ENCODE results near the gene SGIP1. TPM values are rescaled to one million over a fixed set of nuclear protein-coding genes. Genes with fewer than 3 reads are reported as not detected.

Gene SGIP1
- total RNA-seq, 2 donors from 2014 or later: 3.4 to 4.9 TPM

DNA sequence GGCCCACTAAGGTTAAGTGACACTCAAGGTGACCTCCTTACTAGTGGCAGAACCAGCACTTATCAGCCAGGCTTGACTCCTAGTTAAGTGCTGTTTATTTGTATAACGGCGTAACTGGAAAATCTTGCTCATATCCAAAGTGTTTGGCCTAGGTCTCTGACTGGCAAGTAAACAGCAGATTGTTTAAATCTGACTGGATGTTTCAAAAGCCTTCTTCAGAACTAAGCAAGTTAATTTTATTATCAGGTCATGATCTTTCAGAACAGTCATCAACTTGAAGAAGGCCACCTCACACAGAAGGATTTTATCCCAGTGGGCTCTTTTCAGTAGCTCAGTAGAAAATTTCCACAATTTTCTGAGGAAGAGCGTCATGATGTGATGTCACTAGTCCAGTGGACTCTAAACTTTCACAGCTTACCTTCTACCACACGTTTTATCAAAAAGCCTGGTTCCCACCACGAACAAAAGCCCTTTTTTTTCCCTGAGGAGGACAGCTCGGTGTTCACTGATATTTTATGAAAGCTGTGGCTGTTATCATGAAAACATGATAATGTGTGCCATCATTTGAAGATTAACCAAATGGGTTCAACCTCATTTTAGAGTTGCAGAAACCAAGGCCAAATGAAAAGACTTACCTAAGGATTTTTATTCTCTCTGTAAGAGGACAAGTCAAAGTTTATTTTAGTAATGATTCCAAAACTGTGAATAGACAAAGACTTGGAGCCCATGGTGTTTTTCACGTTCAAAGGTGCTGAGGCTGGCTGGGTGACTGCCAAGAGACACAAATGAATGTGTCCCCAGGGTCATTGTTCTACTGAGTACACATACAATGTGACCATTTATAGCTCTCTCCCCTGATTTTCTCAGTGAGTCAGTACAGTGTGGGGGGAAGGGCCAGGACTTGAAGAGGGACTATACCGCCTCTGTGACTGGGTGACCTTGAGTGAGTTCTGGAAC lies 9.1 kb downstream of the SGIP1 start:
- intact Hi-C loops (cut with DNase I): no loop called here
- DNase-seq: peak; percentile 68

GRCh38 chr1:66546047-66546810 lies 12.3 kb downstream of the SGIP1 start:
- ATAC-seq (no peak), DNase-seq (no peak)
- intact Hi-C loops (cut with DNase I): no loop called here

More for the DNA sequence above, 9.1 kb downstream of the SGIP1 start:
- peak; percentile 88 to 96 for ATAC-seq

GRCh38 chr1:66549017-66549416 lies 15.1 kb downstream of the SGIP1 start:
- intact Hi-C loops (cut with DNase I): no loop called here
- no peak for DNase-seq
- ATAC-seq: no peak

GRCh38 chr1:66550243-66550642 lies 16.3 kb downstream of the SGIP1 start:
- intact Hi-C loops (cut with DNase I): no loop called here
- ATAC-seq: no peak
- DNase-seq: no peak

- intact Hi-C loops (cut with DNase I): no loop called here
- DNase-seq (no peak), ATAC-seq (no peak)
Observed at GRCh38 chr1:66552287-66552686, 18.3 kb downstream of the SGIP1 start.

DNA sequence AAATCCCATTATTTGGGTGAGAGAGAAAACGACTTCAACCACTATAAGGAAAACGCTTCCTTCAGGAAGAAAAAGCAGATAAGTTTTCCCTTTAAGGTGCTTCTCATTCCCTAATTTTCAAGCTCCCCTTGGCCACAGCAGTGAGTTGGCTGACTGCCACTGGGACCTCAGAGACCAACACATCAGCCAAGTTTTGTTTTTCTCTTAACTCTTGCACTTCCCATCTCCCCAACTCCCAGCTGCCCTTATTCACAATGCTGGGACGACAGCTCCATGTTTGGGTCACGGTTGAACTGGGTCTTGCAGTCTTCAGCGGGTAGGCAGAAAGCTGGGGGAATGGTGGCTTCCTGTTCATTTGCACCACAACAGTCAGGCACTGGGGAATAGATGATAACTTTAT lies 18.9 kb downstream of the SGIP1 start:
- DNase-seq (peak; percentile 32), ATAC-seq (peak in 1 of 2 donors; percentile 27)
- intact Hi-C loops (cut with DNase I): no loop called here

DNA sequence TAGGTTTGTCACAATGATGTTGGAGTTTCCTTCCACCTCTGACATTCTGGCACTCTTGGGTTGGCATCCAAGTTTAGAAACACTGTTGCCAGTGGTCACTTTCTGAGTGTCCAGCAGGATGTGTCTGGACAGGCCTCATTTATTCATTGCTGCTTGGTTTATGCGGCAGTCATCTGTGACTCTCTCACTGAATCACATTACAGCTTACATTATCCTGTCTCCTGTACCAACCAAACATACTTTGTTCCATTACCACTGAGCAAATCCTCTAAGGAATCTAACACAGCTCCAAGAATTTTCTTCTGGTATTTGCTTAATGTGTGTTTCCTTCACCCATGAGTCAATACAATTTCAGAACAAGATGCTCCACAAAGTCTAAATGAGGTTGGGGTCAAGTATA lies 19.9 kb downstream of the SGIP1 start:
- intact Hi-C loops (cut with DNase I): no loop called here
- ATAC-seq (no peak), DNase-seq (no peak)

GRCh38 chr1:66556161-66556611 lies 22.2 kb downstream of the SGIP1 start:
- intact Hi-C loops (cut with DNase I): no loop called here

GRCh38 chr1:66557157-66557556 lies 23.2 kb downstream of the SGIP1 start:
- no peak for ATAC-seq
- no peak for DNase-seq
- intact Hi-C loops (cut with DNase I): no loop called here

More at GRCh38 chr1:66556161-66556611, 22.2 kb downstream of the SGIP1 start:
- no peak for DNase-seq
- no peak for ATAC-seq

- DNase-seq: no peak
- intact Hi-C loops (cut with DNase I): no loop called here
- ATAC-seq: no peak
Observed at GRCh38 chr1:66559517-66559916, 25.6 kb downstream of the SGIP1 start.

GRCh38 chr1:66562561-66562960 lies 28.6 kb downstream of the SGIP1 start:
- DNase-seq: no peak
- intact Hi-C loops (cut with DNase I): no loop called here
- ATAC-seq: no peak

DNA sequence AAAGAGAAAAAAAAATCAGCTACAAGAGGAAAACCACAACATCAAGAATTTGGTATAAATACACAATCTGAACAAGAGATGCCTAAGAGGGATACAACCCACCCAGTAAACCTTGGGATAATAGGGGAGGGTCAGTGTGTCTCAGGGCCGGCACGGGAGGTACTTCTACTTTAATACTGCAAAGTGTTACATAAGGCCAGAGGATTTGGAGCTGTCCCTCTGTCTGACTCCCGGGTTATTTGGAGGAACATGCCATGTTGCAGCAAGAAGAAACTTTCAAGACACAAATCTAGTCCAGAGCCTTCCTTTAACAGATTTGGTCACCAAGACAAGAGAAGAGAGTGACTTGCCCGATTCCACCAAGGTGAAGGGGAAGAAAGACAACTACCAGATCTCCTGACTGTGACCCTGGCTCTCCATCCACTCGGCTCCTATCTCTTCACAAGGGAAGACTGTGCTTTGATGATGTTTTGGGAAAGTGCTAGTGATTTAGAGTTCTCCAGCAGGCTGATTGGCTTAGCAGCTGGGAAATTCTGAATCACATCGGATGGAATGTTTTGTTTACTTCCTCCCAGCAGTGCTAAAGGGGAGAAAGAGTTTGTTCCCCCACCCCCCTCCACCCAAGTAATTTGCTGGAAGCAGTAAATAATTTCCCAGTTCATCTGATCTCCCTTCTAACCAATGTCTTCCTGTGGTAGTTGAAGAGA lies 29.3 kb downstream of the SGIP1 start:
- no peak for DNase-seq
- ATAC-seq: peak; percentile 72 to 84
- intact Hi-C loops (cut with DNase I): no loop called here

DNA sequence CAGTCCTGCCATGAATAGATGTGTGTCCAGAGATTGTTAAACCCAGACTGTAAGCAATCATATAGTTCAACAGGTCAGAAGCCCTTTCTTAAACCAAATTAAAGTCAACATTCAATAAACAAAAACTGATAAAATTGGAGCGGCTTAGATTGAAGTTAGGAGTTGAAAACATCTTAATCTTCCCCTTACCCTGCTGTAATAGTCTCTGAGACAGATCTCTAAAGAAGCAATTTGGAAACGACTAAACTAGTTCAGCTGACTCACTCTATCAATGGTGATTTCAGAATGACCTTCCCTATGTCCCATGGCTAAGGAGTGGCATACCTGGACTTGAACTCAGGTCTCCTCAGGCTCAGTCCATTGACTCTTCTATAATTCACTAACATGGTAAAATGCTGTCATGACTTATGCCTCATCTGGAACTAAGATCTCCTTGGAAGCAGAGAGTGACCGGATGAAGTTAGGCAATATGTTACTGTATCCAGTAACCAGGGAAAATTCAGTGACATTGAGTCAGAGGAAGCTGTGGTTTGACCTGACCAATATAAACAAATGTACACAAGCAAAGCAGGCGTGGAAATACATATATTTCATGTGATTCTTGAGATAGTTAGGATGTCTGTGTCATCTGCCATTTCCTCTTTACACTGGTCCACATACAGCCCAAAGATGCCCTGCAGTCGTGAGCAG lies 30.1 kb downstream of the SGIP1 start:
- intact Hi-C loops (cut with DNase I): no loop called here
- ATAC-seq (peak; percentile 53 to 57), DNase-seq (no peak)

DNA sequence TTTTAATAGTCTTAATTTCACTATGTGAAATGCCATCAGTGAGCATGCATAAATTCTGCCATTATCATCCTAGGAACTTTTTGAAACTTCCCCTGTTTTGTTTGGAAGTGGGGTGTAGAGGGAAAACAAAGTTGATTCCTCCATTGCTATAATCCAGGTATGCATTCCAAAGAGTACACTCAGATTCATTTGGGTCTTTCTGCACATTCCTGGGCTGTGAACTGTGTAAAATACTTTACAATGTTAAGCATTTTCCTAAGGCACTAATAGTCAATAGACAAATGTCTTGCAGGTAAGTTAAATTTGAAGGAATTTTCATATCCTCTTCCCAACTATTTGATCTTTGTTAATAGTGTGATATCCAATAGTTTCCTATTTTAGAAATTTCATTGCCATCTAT lies 36.2 kb downstream of the SGIP1 start:
- ATAC-seq: no peak
- intact Hi-C loops (cut with DNase I): no loop called here
- no peak for DNase-seq

DNA sequence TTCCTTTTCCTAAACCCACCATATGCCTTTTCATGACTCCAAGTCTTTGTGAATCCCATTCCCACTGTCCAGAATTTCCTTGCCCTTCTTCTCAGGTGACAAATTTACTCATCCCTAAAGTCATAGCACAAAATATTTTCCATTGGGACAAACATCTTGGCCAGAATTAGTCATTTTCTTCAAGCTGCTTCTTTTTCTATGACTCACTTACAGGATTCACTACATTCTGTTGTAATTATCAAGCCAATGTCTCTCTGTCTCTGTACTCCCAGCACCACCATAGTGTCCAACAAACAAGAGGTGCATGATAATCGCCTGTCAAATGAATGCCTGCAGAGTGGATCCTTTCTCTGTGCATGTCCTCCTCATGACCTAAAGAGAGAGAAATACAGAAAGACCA lies 37.8 kb downstream of the SGIP1 start:
- ATAC-seq: no peak
- intact Hi-C loops (cut with DNase I): no loop called here
- no peak for DNase-seq

- peak; percentile 36 for DNase-seq
- intact Hi-C loops (cut with DNase I): no loop called here
- peak; percentile 27 to 97 for ATAC-seq
Observed at GRCh38 chr1:66575739-66576138, 41.8 kb downstream of the SGIP1 start.

GRCh38 chr1:66576645-66577044 lies 42.7 kb downstream of the SGIP1 start:
- DNase-seq (peak; percentile 24), ATAC-seq (peak; percentile 50 to 79)
- intact Hi-C loops (cut with DNase I): no loop called here

- DNase-seq (no peak), ATAC-seq (no peak)
- intact Hi-C loops (cut with DNase I): no loop called here
Observed at GRCh38 chr1:66578841-66579240, 44.9 kb downstream of the SGIP1 start.

GRCh38 chr1:66580081-66580480 lies 46.1 kb downstream of the SGIP1 start:
- intact Hi-C loops (cut with DNase I): no loop called here
- no peak for ATAC-seq

More at GRCh38 chr1:66580081-66580480, 46.1 kb downstream of the SGIP1 start:
- no peak for DNase-seq

All from left cardiac atrium (tissue), 4 donors.